ENCODE measurements around the gene FAM204A.

The FAM204A gene

DNA sequence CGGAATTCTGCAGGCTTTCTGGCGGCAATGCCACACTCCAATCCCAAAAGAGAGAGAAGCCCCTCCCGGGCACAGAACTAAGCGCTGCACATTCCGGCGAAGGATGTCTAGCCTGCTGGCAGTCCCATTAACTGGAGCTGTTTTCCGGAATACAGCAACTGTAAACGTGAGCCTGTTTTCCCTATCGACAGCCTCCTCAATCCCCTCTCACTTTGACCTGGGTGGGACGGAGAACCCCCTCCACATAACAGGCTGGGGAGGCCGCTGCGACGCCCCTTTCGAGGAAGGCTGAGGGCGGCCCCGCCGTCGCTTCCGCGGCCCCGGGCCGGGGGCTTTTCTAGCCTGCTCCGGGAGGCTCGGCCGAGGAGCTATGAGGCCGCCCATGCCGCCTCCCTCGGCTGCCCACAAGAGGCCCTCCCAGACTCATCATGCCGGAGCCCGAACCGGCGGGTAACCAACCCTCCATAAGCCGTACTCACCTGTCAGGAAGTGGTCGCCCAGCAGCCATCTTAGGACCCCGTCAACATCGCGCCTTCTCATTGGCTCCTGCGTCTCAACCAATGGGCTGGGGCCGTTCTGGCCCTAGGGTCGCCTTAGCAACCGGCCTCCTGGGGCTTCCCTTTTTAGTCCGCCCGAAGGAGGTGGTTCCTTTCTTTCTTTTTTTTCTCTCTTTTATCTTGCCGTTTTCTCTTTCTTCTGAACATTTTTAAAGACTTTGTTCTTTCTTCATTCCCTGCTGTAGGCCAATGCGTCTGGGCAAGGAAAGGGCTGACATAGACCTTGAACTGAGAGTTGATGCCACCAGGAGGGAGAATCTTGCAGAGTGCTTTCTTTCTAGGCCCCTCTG, at the start of gene FAM204A:
Gene FAM204A, minus strand, starts transcription at position 534 of the 847 bp plus-strand sequence. CDS start 5,909 bp downstream, outside the sequence.
- peak; percentile 96 for DNase-seq

DNA sequence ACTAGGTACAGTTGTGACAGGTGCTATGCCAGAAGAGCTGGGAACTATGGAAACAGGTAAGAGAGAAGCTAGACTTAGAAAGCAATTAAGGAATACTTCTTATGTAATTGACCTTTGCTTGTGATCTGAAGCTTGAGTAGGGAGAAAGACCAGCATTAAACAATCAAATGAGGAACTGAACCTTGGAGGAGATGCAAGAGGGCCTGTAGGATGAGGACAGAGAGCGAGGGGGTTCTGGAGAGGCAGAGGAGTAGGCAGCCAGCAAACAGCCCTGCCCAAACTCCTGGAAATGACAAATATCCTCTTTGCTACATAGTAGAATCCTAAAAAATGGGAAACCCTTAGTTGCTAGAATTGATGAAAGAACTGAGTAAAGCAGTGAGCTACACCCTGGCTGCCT, 41.6 kb upstream of the FAM204A start:
- DNase-seq = no peak

DNA sequence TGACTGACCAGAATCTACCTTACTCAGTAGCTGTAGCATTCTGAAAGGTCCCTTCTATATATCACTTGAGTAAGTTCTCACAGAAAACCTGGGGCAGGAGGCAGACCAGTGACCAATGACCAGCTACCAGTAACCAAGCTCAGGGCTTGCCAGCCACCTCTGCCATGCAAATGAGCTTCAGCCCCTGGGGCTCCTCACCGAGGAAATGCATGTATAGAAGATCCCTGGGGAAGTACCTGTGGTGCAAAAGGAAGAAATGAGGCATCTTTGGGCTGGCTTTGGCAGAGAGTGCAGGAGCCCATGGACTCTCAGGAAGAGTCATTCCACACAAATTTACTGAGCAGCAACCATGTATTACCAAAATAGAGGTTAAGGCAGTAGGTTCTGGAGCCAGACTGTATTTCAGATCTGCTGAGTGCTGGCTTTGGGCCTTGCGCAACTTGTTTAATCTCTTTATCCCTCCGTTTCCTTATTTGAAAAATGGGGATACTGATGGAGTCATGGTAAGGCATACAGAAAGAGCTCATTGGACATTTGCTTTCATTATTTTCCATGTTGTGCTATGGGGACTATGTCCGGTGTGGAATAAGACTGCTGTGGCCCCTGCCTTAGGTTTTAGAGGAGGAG, 41.1 kb upstream of the FAM204A start:
- DNase-seq = no peak

DNA sequence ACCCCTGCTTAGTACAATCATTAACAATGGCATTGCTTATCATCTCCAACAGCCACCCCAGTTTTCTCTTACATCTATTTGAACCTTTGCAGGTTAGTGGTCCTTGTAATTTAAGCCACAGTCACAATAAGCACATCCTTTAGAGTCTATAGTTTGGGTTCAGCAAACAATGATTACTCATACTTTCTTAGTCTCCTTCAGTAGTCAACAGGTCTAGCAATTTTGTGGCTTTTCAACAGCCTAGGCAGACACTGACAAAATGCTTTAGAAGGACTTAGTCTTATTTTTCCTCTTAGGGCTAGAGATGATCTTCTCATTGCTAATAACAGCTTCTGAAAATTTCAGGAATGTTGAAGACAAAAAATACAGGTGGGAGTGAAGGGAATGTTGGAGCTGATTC, 32.3 kb upstream of the FAM204A start:
- DNase-seq = no peak

DNA sequence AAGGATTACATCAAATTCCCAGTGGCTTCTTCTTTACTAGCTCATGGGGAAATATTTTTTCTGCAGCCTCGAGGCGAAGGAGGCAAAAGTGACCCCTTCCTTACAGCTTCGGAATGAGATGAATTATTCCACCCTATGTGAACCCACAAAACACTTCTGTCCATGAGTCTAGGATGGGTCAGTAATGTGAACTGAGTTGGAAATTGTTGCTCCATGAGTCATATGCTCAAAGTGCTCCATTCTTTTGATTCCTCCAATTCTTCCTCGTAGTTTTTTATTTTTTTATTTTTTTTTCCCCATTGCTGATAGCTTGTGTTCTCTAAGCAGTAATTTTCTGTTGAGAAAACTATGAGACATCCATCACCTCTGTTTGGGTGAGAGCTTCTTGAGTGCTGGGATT, 31.7 kb upstream of the FAM204A start:
- no peak for DNase-seq

DNA sequence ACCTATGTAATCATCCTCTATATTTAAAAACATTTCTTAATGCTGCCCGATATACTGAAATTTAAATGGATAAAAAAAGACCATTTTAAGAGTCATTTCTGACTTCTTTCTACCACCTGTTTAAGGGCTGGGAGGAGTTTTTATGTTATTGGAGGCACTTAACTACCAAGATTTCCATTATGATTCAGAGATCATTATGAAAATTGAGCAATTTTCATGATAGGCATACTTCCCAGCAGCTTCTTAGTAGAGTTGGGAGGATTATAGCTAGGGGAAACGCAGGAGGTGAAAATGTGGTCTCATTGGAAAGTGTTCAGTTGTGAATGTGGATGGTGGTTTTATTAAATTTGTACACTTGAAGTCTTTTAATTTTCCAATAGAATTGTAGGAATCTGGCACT, 28.4 kb upstream of the FAM204A start:
- DNase-seq = no peak

DNA sequence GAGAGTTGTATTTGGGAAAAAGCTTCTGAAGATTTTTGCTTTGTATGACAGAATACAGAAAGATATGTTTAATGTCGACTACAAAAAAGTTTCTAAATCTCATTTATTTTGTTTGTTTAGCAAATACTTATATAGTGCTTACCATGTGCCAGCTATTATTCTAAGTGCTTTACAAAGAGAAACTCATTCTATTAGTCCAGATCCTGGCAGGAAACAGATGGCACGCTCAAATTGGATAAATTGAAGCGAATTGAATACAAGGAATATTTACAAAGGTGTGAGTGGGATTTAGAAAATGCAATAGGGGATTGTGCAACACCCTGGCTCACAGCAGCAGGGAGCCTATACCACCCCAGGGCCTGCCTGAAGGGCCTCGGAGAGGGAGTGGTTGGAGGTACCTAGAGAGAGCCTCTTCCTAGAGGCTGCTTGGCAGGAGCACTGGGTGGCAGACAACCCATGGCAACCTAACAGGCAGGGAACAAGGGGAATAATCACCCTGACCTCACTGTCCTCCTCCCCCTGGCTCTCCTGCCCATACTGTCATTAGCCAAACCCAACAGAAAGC, 27.6 kb upstream of the FAM204A start:
- no peak for DNase-seq

DNA sequence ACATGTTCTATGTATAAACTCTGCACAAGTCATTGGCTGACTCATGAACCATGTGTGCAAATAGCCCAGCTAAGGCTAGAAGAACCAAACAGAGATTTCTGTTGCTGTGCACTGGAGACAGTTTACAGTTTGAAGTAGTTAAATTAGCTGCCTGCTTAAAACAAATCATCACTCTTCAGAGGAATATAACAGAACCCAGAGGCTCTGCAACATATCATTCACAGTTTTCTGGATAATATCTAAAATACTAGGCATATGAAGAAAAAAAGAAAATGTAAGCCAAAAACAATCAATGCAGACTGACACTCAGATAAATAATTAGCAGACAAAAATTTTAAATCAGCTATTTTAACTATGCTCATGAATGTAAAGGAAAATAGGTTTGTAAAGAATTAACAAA, 23.6 kb upstream of the FAM204A start:
- no peak for DNase-seq

DNA sequence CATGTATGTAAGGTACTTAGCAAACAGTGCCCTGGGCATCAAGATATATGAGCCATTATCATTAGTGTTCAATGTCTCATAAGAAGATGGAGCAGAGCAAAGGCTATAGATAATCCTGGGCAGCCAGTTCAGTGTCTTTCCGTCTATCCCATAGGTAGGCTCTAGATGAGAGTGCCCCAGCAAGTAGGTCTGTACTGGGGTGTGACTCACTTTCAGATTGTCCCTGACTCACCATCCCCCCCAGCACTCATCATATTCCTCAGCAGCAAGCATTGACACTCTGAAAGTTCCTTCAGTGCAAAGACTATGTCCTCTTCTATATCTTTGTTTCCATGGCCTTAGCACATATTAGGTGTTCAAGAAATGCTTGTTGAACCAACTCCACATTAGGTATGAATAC, 20.0 kb upstream of the FAM204A start:
- DNase-seq = no peak

DNA sequence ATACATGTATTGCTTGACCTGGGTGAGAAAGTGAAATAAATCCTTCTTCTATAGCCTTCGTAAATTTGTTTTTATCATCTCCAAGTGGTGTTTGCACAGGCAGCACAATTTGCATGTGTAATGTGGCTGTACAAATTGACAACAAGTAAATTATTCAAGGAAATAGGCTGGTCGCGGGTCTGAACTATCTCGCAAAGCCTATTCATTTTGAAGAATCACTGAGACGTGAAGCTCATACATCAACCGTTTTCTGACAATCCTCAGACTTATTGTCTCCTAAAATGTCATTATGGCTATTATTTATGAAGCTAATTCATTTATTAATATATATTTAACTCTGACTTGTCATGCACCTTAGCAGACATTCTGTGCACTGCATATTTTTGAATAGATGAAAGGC, 16.2 kb upstream of the FAM204A start:
- DNase-seq = no peak

DNA sequence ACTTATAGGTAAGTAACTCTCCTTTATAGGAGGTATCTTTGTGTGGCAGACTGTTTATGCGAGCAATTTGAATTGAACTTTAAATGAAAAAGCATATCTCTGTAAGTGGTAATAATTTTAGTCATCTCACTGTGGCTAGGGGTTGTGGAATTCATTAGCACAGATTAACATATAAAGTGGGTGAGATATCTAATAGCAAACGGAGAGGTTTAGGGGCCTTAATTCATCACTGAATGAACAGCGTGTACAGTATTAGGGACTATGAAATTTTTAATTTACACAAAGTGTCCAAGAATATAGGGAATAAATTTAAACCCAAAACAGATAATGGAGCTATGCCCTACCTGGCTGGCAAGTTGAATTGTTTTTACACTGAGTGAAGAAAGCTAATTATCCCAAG, 15.7 kb upstream of the FAM204A start:
- no peak for DNase-seq

DNA sequence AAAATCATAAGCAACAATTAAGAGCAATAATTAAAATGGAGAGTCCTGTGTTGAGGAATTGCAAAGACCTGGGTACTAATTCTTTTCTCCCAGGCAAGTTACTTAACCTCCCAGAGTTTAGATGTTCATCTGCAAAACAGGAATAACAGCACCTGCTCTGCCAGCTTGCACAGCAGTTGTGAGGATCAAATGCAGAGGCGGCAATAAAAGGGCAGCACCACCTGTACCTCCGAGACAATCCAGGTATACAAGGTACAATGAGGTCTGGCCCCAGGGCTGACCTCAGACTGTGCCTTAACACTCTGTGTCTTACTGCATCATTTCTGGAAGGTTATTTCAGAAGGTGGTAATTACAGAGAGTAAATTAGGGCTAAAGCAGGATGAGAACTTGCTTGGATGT, 14.5 kb upstream of the FAM204A start:
- no peak for DNase-seq

DNA sequence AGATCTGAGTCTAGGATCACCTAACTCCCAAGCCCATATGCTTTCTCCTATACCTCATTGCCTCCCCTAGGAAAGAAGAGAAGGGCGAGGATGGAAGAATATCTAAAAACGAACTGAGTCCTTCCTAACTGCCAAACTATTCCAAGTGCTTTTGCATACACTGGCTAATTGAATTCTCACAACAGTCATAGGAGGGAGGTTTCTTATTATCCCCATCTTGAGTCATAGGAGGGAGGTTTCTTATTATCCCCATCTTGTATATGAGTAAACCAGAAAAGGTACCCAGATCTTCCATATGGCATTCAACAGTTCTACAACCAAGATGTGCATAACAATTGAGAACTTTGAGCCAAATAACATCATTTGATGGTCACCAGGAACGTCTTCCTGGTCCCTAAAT, 13.1 kb upstream of the FAM204A start:
- no peak for DNase-seq

DNA sequence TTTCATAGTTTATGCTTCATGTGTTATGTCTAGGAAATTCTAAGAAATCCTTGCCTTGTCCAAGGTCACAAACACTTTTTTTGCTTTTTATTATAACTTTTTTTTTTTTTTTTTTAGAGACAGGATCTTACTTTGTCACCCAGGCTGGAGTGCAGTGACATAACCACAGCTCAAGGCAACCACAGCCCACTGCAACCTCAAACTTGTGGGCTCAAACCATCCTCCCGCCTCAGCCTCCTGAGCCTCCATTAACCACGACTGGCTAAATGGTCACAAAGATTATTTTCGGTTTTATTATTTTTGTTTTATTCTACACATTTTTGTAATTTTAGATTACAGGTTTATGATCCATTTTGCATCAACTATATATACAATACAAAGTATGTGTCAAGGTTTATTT, 7.1 kb upstream of the FAM204A start:
- DNase-seq = no peak

DNA sequence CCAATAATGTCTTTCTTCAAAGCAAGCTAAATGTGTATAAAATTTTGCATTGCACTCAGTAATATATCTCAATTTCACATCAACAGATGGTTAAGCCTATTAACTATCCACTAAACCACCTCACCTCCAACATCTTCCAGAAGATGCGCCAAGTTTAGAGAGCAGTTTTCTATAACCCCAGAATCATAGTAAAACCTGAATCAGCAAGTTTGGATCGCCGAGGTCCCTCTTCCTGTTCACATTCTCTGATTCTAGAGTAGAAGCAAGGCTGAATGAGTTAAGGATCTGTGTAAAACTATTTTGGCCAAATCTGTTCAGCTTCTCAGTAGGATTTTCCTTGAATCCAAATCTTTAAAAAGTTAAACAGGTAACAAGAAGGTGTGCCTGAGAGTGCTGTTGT, 1.4 kb upstream of the FAM204A start:
- DNase-seq = no peak

DNA sequence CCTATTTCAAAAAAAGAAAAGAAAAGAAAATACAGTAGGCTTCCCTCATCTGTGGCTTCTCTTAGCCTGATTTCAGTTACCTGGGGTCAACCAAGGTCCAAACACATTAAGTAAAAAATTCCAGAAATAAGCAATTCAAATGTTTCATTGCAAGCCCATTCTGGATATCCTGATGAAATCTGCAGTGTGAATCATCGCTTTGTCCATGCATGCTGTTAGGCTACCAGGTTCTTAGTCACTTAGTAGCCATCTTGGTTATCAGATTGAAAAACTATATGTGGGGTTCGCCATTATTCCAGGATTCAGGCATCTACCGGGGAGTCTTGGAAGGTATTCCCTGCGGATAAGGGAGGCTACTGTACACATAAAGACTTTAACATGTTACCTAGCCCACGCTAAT, 991 bp upstream of the FAM204A start:
- DNase-seq = no peak

DNA sequence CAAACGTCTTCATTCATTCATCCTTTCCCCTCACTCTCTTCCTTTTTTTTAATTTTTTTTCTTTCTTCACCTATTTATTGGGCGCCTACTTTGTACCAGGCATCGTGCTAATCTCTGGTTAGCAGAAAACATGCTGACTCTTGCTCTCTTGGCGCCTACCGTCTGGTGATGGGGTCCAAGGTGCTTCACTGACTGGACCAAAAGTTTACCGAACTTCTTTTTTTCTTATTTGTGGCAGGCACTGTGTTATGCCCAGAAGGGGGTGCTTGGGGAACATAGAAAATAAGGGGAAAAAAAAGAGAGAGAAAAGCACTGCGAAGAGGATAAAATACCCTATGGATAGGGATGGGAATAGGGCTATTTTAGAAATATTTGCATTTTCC, 505 bp upstream of the FAM204A start:
- no peak for DNase-seq

DNA sequence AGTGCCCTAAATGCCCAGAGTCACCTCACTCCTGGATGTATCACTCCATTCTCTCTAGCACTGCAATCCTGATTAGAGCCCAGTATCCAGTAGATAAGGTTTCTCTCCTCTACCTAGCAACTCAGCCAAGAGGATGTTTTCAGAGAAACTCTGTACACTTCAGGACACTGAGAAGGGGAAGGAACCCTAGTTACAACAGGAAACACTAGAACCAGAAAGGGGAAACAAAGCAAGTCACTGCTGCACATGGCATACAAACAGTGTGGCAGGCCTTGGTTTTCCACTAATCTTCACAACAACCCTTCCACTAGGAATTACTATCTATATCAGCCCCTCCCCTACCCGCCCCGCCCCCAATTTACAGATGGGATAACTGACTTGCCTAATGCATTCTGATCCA, 1.6 kb downstream of the FAM204A start:
- DNase-seq = no peak

DNA sequence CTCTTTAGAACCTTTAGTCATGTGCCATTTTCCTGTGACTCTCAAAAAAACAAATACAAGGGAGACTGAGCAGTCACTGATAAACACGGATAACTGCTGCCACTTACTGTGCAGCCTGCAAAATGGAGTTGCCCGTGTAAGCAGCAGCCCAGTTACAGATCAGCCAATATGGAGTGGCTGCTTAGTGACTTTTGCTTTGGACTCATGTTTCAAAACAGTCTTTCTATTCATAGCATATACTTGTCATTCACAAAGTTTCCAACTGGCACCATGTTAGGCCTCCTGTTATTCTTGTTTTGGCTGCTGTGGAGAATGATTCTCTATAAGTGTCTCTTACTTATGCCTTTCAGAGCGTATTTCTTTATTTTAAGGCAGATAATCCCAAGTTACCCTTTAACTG, 3.0 kb downstream of the FAM204A start:
- no peak for DNase-seq

DNA sequence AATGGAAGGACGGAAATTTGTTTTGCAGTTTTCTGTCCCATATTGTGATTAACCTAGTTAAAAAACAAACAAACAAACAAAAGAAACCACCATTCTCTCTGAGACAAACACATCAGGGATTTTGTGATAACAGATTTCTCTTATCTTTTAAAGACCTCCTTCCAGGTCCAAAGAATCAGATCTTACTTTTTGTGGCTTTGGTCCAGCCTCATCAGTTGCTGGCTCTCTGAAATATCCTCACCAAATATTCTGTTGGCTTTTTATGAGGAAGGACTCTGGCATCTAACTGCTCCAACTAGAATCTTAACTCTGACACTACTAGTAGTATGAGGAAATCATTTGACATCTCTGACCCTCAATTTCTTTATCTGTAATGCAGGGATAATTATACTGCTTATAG, 4.8 kb downstream of the FAM204A start:
- no peak for DNase-seq

DNA sequence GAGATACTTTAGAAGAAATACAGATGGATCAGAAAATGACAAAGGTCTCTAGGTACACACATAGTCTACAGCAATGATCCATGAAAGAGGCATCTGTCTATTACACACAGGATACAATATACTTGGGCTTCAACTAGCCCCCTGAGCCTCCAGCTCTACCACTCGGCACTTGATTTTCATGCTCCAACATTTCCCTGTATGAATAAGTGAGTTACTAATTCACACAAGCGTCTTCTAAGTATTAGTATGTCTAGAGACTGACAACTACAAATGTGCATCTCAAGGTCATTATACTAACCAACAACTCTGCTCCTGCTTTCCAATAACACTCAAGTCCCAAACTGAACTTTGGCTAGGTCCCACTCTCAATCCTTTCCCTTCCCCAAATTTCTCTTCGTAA, 8.3 kb downstream of the FAM204A start:
- DNase-seq = no peak

DNA sequence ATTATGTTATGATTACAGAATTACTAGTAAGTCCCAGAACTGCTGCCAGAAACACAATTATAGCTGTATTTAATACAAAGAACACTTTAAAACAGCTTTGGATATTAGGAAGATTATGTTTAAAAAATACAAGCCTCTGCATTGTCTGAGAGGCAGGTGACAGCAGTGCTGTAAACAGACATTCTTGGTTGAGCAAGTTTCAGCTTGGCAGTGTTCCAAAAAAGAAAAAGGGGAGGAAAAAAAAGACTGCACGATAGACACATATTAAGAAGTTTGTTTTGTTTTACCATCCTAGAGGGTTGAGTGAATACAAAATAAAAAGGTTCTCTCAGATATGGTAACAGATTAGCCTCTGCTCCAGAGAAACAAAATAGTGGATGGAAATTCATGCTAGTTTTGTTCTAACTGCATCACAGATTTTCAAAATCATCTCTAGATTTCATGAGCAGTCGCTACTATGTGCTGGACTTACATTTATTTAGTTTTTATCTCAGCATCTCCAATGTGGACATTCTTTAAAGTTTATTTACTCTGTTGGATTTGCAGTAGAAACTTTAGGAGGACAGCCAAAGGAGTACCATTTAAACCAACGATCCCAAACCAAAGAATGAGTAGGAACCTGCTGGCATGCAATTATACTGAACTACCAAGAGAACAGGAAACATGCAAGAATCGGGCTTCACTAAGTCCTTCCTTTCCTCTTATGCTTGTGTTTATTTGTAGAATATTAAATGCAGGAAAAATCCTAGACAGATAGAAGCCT, 9.0 kb downstream of the FAM204A start:
- DNase-seq = no peak

DNA sequence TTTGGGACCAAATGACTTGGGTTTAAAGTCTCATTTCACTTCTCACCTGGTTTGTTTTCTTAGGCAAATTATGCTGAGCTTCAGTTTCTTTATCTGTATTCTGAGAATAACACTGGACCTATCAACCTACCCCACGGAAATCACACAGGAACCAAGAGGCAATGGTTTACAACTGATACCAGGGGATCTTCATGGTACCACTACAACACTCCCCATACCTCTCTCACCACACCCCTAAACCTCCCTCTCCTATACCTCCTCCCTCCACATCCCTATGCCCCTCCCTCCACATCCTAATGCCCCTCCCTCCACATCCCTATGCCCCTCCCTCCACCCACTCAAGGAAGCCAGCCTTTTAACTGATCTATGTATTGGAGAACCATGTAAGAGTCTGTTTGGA, 9.9 kb downstream of the FAM204A start:
- DNase-seq = no peak
